GM12878 (cell line): Measurements from ENCODE around the gene PLOD2.

Experiments
- MXI1 ChIP-seq: fragments of 150-350 bp; IDR thresholded peaks from 2 replicates; pipeline ENCODE4 v1.6.1; 2011; ENCODE audit warnings: low read depth, mild to moderate bottlenecking, inconsistent platforms, low read length, improper control_type of control experiment
- NBN ChIP-seq: fragments of 450-650 bp; IDR thresholded peaks from 2 replicates; pipeline ENCODE4 v1.6.1; 2016
- RFX5 ChIP-seq: IDR thresholded peaks from 2 replicates; pipeline ENCODE4 v1.6.1; 2011; ENCODE audit warnings: low read depth, low read length, improper control_type of control experiment
- SIN3A ChIP-seq: IDR thresholded peaks from 2 replicates; pipeline ENCODE4 v1.6.1; 2012; ENCODE audit warnings: low read depth, low read length, improper control_type of control experiment
- TF ChIP-seq, protein P1 (sequence below), 3 experiments: IDR thresholded peaks in 2 of 3; conservative IDR thresholded peaks in 1 of 3; 2 replicates each; pipeline ENCODE4 v1.5.1; 2011; ENCODE audit warnings: low read depth in 3 of 3, low read length in 3 of 3, mild to moderate bottlenecking in 3 of 3, control low read depth in 2 of 3, moderate library complexity in 2 of 3, inconsistent platforms in 1 of 3, mixed read lengths in 1 of 3; ENCODE audit not compliant: control insufficient read depth in 2 of 3, insufficient read depth in 1 of 3; ENCODE audit errors: extremely low read depth in 1 of 3
- TF ChIP-seq, protein P2 (sequence below): IDR thresholded peaks from 2 replicates; pipeline ENCODE4 v1.6.1; 2011; ENCODE audit warnings: borderline replicate concordance, low read depth, mild to moderate bottlenecking, moderate library complexity, mixed read lengths, low read length; ENCODE audit not compliant: insufficient read depth; ENCODE audit errors: extremely low read length
- TF ChIP-seq, protein P3 (sequence below): fragments of 450-650 bp; IDR thresholded peaks from 2 replicates; pipeline ENCODE4 v1.6.1; 2017; ENCODE audit warnings: mild to moderate bottlenecking
- TF ChIP-seq, protein P4 (sequence below): IDR thresholded peaks from 2 replicates; pipeline ENCODE4 v1.6.1; 2012; ENCODE audit warnings: low read depth, low read length, improper control_type of control experiment

DNA sequence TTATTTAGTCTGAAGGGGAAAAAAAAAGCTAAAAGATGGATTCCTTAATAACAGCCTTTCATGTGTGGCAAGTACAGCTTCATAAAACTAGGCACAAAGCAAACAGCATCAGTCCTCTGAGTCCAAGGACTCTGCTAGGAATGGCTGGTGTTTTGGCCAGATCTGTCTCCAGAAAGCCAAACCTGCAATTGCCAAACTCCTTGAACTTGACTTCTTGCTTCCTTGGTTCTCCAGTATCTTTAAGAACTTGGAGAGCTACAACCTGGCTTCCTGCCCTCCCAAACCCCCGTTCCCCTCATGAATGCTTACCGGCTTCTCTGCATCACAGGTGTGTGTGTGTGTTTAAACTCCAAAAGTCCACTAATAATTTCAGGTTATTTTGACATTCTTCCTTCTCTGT lies 1.6 kb upstream of the PLOD2 start:
- TF ChIP-seq, protein P1, sequence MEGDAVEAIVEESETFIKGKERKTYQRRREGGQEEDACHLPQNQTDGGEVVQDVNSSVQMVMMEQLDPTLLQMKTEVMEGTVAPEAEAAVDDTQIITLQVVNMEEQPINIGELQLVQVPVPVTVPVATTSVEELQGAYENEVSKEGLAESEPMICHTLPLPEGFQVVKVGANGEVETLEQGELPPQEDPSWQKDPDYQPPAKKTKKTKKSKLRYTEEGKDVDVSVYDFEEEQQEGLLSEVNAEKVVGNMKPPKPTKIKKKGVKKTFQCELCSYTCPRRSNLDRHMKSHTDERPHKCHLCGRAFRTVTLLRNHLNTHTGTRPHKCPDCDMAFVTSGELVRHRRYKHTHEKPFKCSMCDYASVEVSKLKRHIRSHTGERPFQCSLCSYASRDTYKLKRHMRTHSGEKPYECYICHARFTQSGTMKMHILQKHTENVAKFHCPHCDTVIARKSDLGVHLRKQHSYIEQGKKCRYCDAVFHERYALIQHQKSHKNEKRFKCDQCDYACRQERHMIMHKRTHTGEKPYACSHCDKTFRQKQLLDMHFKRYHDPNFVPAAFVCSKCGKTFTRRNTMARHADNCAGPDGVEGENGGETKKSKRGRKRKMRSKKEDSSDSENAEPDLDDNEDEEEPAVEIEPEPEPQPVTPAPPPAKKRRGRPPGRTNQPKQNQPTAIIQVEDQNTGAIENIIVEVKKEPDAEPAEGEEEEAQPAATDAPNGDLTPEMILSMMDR (IDR thresholded peaks at IDR 0.05 in 2 of 3, conservative IDR thresholded peaks at IDR 0.05 in 1 of 3; ENCODE audit: control insufficient read depth in 2 of 3, extremely low read depth in 1 of 3, insufficient read depth in 1 of 3, low read depth in 3 of 3, low read length in 3 of 3), result no peak
- TF ChIP-seq, protein P2, sequence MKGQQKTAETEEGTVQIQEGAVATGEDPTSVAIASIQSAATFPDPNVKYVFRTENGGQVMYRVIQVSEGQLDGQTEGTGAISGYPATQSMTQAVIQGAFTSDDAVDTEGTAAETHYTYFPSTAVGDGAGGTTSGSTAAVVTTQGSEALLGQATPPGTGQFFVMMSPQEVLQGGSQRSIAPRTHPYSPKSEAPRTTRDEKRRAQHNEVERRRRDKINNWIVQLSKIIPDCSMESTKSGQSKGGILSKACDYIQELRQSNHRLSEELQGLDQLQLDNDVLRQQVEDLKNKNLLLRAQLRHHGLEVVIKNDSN, result no peak
- TF ChIP-seq RFX5 (no peak), NBN (no peak), SIN3A (no peak), MXI1 (no peak)
- TF ChIP-seq, protein P3, sequence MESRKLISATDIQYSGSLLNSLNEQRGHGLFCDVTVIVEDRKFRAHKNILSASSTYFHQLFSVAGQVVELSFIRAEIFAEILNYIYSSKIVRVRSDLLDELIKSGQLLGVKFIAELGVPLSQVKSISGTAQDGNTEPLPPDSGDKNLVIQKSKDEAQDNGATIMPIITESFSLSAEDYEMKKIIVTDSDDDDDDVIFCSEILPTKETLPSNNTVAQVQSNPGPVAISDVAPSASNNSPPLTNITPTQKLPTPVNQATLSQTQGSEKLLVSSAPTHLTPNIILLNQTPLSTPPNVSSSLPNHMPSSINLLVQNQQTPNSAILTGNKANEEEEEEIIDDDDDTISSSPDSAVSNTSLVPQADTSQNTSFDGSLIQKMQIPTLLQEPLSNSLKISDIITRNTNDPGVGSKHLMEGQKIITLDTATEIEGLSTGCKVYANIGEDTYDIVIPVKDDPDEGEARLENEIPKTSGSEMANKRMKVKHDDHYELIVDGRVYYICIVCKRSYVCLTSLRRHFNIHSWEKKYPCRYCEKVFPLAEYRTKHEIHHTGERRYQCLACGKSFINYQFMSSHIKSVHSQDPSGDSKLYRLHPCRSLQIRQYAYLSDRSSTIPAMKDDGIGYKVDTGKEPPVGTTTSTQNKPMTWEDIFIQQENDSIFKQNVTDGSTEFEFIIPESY, result no peak
- TF ChIP-seq, protein P4, sequence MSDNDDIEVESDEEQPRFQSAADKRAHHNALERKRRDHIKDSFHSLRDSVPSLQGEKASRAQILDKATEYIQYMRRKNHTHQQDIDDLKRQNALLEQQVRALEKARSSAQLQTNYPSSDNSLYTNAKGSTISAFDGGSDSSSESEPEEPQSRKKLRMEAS, result no peak
